Measurements from ENCODE around the gene NNAT.

Gene NNAT

DNA sequence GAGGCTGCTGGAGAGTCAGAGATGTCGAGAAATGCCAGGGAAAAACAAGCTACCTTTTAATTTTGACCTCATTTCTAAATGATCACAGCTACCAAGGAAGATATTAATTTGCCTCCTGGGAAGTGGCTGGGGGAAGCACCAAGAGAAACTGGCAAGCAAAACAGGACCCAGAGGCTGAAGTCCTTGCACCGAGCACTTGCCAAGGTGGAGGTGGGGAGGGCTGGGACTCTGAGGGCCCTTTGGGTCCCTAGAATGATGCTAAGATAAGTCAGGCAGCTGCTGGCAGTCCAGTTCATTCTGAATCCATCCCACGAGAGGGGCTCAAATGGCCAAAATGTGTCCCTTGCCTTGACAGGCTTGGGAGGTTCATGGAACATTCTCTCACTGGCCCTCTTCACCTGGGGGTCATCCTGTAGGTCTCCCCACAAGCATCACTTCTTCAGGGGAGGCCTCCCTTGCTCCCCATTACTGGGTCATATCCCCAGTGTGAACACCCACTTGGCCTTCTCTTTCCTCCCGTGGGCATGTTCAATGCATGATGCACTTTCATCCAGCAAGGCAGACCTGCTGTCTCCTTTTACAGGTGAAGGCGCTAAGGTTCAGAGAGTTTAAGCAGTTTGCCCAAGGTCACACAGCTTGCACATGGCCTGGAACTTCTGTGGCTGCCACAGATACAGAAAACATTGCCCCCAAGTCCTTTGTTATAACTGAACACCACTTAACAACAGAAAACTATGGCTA is 45.7 kb downstream of the NNAT start:
- DNase-seq (ENCODE audit: low read depth in 3 of 3): no peak

DNA sequence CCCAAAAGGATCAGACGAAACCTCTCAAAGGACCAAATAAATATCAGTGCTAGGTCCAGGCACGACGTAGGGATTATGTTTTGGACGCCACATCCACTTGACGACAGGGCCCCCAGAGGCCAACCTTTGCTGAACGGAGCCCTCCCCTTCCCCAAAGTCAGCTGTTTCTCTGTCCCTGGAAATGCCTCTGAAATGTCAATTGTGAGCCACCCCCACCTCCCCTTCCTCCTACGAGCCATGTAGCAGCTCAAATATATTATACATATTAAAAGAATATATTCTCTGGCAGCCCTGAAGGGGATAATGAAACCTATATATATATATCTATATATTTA is 46.2 kb downstream of the NNAT start:
- DNase-seq (ENCODE audit: low read depth in 3 of 3): no peak

DNA sequence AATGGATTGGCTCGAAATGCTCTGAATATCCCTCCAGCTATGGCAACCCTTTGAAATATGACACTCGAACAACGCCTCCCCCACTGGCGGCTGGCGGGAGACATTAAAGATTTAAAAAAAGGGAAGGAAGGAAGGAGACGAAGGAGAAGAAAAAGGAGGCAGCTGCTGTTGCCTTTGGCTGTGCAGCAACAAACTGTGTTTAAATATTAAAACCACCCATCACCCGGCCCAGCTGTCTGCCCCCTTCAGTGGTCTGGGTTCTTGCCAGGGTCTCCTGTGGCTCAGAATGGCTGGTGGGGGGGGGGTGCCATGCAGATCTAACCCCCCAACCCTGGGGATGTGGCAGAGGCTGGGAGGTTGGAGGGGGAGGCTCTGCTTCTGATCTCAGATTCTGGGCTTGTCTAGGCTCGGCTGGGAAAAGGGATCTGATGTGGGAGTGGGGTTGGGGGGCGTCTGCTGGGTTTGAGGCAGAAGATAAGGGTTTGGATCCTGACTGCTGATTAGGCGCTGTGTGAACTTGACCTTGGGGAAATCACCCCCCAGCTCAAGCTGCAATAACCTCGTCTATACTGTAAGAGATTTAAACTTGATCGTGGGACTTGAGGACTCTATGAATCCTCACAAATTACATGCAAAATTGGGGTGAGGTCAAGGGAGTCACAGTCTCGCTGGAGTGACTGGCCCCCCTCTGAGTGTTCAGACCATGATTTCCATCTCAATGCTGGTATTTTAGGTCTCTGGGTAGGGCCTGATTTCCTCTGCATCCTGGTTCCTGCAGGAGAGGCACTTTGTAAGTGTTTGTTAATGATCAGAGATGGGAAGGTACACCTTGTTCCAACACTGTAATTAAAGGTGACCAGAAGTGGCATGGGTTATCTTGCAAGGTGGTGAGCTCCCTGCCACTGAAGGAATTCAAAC is 46.9 kb downstream of the NNAT start:
- no peak for DNase-seq (ENCODE audit: low read depth in 3 of 3)

DNA sequence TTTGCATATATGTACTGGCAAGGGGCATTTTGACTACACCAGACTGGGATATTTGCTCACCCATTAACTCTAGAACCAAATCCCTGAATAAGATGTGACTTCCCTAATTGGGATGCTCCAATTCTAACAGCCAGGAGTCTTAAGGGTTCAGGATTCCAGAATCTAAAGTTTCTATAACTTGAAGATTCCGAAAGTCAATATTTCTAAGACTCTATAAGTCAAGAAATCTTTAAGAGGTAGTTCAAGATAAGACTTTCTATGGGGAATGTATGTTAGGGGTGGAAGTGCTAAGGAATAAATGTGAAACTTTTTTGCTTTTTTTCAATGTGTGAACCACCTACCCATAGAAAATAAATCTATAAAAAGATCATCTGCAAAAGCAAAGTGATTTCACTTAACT is 49.4 kb downstream of the NNAT start:
- no peak for DNase-seq (ENCODE audit: low read depth in 3 of 3)

DNA sequence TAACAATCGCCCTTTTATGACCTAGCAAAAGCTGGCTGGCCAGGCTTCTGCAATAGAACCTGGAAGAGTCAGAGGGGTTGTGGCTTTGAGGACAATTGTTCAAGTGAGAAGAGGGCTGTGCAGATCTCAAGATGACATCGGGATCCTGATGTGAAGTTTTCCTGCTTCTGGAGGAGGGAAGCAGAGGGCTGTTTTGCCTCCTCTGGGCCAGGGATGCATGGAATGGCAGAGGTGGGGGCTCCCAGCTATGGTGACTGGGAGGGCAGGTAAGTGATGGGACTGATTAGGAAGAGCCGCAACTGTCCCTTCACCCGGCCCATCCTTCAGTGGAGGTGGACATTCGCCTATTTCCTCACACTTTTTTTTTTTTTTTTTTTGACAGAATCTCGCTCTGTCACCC is 50.0 kb downstream of the NNAT start:
- DNase-seq (ENCODE audit: low read depth in 3 of 3): no peak
